Hepatocyte (in vitro differentiated cells): ENCODE measurements around the gene PTPRT. TPM values are rescaled to one million over a fixed set of nuclear protein-coding genes. Genes with fewer than 3 reads are reported as not detected.

Source experiments
- DNase-seq: peaks from one replicate; pipeline ENCODE4 v3.0.0-alpha.2; 2016; ENCODE audit warnings: low spot score
- H2AFZ ChIP-seq: fragments of 200-600 bp; sonication (generic); 2 replicates; pipeline ENCODE4 v1.6.0; 2016; ENCODE audit warnings: antibody characterized with exemption, mild to moderate bottlenecking
- H3K27ac ChIP-seq: fragments of 200-600 bp; sonication (generic); 2 replicates; pipeline ENCODE4 v1.5.1; 2016; ENCODE audit warnings: mild to moderate bottlenecking
- H3K27me3 ChIP-seq: fragments of 200-600 bp; sonication (generic); 2 replicates; pipeline ENCODE4 v1.6.1; 2016
- H3K36me3 ChIP-seq: fragments of 200-600 bp; sonication (generic); replicated peaks from 2 replicates; pipeline ENCODE4 v1.5.1; 2016; ENCODE audit warnings: low read depth; ENCODE audit not compliant: insufficient read depth
- H3K4me1 ChIP-seq: fragments of 200-600 bp; sonication (generic); 2 replicates; pipeline ENCODE4 v1.5.1; 2016; ENCODE audit warnings: mild to moderate bottlenecking, moderate library complexity; ENCODE audit not compliant: insufficient read depth
- H3K4me2 ChIP-seq: fragments of 200-600 bp; sonication (generic); 2 replicates; pipeline ENCODE4 v1.6.0; 2016
- H3K4me3 ChIP-seq: fragments of 200-600 bp; sonication (generic); 2 replicates; pipeline ENCODE4 v1.5.1; 2016; ENCODE audit warnings: mild to moderate bottlenecking
- H3K79me2 ChIP-seq: fragments of 200-600 bp; sonication (generic); 2 replicates; pipeline ENCODE4 v1.6.0; 2017; ENCODE audit warnings: mild to moderate bottlenecking
- H3K9me2 ChIP-seq: fragments of 200-600 bp; sonication (generic); replicated peaks from 2 replicates; pipeline ENCODE4 v1.6.0; 2017; ENCODE audit warnings: mild to moderate bottlenecking; ENCODE audit not compliant: insufficient read depth
- H3K9me3 ChIP-seq: fragments of 200-600 bp; sonication (generic); 2 replicates; pipeline ENCODE4 v1.5.1; 2016; ENCODE audit warnings: low read depth, mild to moderate bottlenecking
- H4K20me1 ChIP-seq: fragments of 200-600 bp; sonication (generic); 2 replicates; pipeline ENCODE4 v1.6.0; 2016; ENCODE audit warnings: mild to moderate bottlenecking; ENCODE audit not compliant: insufficient read depth, poor library complexity, severe bottlenecking
- EZH2 ChIP-seq: fragments of 200-600 bp; sonication (generic); IDR thresholded peaks from 2 replicates; pipeline ENCODE4 v1.6.1; 2016; ENCODE audit warnings: antibody characterized with exemption, mild to moderate bottlenecking, borderline replicate concordance
- EZH2phosphoT487 ChIP-seq: fragments of 200-600 bp; sonication (generic); IDR thresholded peaks from one replicate; pipeline ENCODE4 v1.6.1; 2018; ENCODE audit warnings: antibody characterized with exemption, mild to moderate bottlenecking, low read depth, moderate library complexity; ENCODE audit not compliant: unreplicated experiment, severe bottlenecking
- WGBS: methylation state at CpG from one replicate; pipeline ENCODE4 v1.1.6; 2016; ENCODE audit warnings: low lambda C conversion rate; ENCODE audit errors: missing lambda C conversion rate; 5-methylcytosine and 5-hydroxymethylcytosine counted together
- polyA plus RNA-seq: library from polyadenylated mRNA; unstranded; fragments of >200 nt; fragmentation: Nextera tagmentation; extraction: Ambion mirVana; gene quantifications from 2 replicates; pipeline ENCODE4 v1.2.1, GENCODE V29; 2016
- total RNA-seq: library from RNA; depleted of rRNA; stranded (reverse); fragments of >200 nt; gene quantifications from 2 replicates; pipeline ENCODE4 v1.2.3, GENCODE V29; 2014
- TF ChIP-seq, protein P1 (sequence below): fragments of 200-600 bp; sonication (generic); IDR thresholded peaks from 2 replicates; pipeline ENCODE4 v1.5.1; 2016; ENCODE audit warnings: antibody characterized with exemption, mild to moderate bottlenecking; ENCODE audit not compliant: poor library complexity

The PTPRT gene
- total and polyA plus RNA-seq, 2 experiments from 2014 or later: 0.47 to 0.83 TPM

DNA sequence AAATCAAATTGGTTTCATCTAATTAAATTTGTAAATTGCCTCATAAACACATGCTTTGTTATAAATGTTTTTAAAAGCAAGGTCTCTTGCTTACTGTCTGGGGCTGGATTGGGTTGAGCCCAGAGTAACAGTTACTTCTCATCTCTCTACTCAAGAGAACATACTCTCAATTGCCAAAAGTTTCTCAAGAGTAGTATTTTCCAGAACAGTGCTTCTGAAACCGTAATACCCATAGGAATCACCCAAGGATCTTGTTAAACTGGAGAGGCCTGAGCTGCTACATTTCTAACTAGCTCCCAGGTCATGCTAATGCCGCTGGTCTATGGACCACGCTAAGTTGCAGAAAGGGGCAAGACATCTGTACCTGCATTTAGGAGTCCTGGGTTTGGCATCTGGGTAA lies 744.9 kb downstream of the PTPRT start:
- DNase-seq: no peak
- Histone ChIP-seq H4K20me1 (no peaks in the 10 kb centered on the region), H3K4me3 (no peak overlapping the region), H3K36me3 (no peaks in the 10 kb centered on the region), H3K27me3 (no peaks in the 10 kb centered on the region), H3K4me1 (no peaks in the 10 kb centered on the region), H3K9me3 (no peaks in the 10 kb centered on the region), H3K79me2 (no peaks in the 10 kb centered on the region), H3K4me2 (no peak overlapping the region), H3K9me2 (no peaks in the 10 kb centered on the region), H3K27ac (no peak overlapping the region), H2AFZ (no peak overlapping the region)
- TF ChIP-seq EZH2phosphoT487 (no peak), EZH2 (no peak)
- TF ChIP-seq, protein P1, sequence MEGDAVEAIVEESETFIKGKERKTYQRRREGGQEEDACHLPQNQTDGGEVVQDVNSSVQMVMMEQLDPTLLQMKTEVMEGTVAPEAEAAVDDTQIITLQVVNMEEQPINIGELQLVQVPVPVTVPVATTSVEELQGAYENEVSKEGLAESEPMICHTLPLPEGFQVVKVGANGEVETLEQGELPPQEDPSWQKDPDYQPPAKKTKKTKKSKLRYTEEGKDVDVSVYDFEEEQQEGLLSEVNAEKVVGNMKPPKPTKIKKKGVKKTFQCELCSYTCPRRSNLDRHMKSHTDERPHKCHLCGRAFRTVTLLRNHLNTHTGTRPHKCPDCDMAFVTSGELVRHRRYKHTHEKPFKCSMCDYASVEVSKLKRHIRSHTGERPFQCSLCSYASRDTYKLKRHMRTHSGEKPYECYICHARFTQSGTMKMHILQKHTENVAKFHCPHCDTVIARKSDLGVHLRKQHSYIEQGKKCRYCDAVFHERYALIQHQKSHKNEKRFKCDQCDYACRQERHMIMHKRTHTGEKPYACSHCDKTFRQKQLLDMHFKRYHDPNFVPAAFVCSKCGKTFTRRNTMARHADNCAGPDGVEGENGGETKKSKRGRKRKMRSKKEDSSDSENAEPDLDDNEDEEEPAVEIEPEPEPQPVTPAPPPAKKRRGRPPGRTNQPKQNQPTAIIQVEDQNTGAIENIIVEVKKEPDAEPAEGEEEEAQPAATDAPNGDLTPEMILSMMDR: no peak
- WGBS: 93% methylated on average over 3 of the region's 3 CpGs

GRCh38 chr20:42443200-42443599 lies 746.5 kb downstream of the PTPRT start:
- TF ChIP-seq, protein P1: no peak
- TF ChIP-seq EZH2: no peak
- no peak for TF ChIP-seq EZH2phosphoT487
- H2AFZ ChIP-seq: no peak overlapping the region
- no peak overlapping the region for H3K4me2 ChIP-seq
- no peaks in the 10 kb centered on the region for H3K9me2 ChIP-seq
- no peaks in the 10 kb centered on the region for H3K4me1 ChIP-seq
- H3K36me3 ChIP-seq: no peaks in the 10 kb centered on the region
- 77% methylated on average over 4 of the region's 4 CpGs for WGBS
- no peaks in the 10 kb centered on the region for H4K20me1 ChIP-seq
- no peaks in the 10 kb centered on the region for H3K27me3 ChIP-seq
- H3K9me3 ChIP-seq: no peaks in the 10 kb centered on the region
- no peak overlapping the region for H3K27ac ChIP-seq
- no peaks in the 10 kb centered on the region for H3K79me2 ChIP-seq
- no peak for DNase-seq
- H3K4me3 ChIP-seq: no peak overlapping the region

- no peak overlapping the region for H3K4me2 ChIP-seq
- no peak overlapping the region for H3K4me3 ChIP-seq
- no peaks in the 10 kb centered on the region for H3K27me3 ChIP-seq
- no peaks in the 10 kb centered on the region for H3K9me3 ChIP-seq
- H3K4me1 ChIP-seq: no peaks in the 10 kb centered on the region
- H3K79me2 ChIP-seq: no peaks in the 10 kb centered on the region
- H2AFZ ChIP-seq: no peak overlapping the region
- TF ChIP-seq EZH2 (no peak), EZH2phosphoT487 (no peak)
- TF ChIP-seq, protein P1: no peak
- no peaks in the 10 kb centered on the region for H3K36me3 ChIP-seq
- H4K20me1 ChIP-seq: no peaks in the 10 kb centered on the region
- 88% methylated on average over 6 of the region's 6 CpGs for WGBS
- H3K9me2 ChIP-seq: no peaks in the 10 kb centered on the region
- H3K27ac ChIP-seq: no peak overlapping the region
- no peak for DNase-seq
These were observed 747.0 kb downstream of the PTPRT start for GRCh38 chr20:42442716-42443115.

DNA sequence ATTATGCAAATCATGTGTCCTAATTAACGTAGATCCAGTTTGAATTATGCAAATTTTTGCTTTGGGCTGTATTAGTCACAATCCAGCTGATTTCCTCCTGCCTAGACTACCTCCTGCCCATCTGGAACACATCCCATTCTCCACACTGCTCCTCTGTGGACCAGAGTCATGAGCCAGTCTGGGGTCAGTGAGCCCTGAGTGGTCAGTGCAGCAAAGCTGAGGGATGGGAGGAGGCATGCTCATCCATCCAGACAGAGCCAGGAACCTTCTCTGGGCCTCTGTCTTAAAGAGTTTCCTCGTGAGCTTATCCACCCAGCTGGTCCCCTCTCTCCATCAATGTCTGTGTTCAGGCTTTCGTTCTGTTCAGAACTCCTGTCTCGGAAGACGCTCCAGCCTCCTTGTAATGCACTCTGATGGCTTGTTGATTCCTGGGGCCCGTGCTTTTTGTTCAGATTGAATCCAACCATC lies 747.8 kb downstream of the PTPRT start:
- Histone ChIP-seq H3K36me3 (no peaks in the 10 kb centered on the region), H3K4me1 (no peaks in the 10 kb centered on the region), H4K20me1 (no peaks in the 10 kb centered on the region), H3K9me3 (no peaks in the 10 kb centered on the region), H3K9me2 (no peaks in the 10 kb centered on the region), H3K79me2 (no peaks in the 10 kb centered on the region), H3K27me3 (no peaks in the 10 kb centered on the region), H3K4me2 (no peak overlapping the region), H3K4me3 (no peak overlapping the region), H3K27ac (no peak overlapping the region), H2AFZ (no peak overlapping the region)
- WGBS: 86% methylated on average over 6 of the region's 6 CpGs
- TF ChIP-seq EZH2: no peak
- no peak for TF ChIP-seq EZH2phosphoT487
- TF ChIP-seq, protein P1: no peak
- no peak for DNase-seq
